T47D (cell line): Measurements from ENCODE around the gene TIAM2.
"Not testable (repeated sequence)": the region's sequence is repeated elsewhere in the genome, so short reads cannot be mapped to it uniquely, and the experiment has no call there.

Experiments used
- DNase-seq, 2 experiments: peaks; one replicate each; pipeline versions ENCODE4 v3.0.0 to v3.0.0-alpha.2; 2011 to 2012; ENCODE audit warnings: low read depth in 1 of 2, low spot score in 1 of 2
- JUND ChIP-seq: IDR thresholded peaks from 2 replicates; pipeline ENCODE4 v1.6.1; 2012; ENCODE audit warnings: low read depth
- in situ Hi-C: cut with HindIII; loops from 2 replicates; pipeline ENCODE4 v1.10.0; 2016; ENCODE audit warnings: low sequenced_read_pairs, low pct_unique_long_range_greater_than_20kb

The TIAM2 gene

DNA sequence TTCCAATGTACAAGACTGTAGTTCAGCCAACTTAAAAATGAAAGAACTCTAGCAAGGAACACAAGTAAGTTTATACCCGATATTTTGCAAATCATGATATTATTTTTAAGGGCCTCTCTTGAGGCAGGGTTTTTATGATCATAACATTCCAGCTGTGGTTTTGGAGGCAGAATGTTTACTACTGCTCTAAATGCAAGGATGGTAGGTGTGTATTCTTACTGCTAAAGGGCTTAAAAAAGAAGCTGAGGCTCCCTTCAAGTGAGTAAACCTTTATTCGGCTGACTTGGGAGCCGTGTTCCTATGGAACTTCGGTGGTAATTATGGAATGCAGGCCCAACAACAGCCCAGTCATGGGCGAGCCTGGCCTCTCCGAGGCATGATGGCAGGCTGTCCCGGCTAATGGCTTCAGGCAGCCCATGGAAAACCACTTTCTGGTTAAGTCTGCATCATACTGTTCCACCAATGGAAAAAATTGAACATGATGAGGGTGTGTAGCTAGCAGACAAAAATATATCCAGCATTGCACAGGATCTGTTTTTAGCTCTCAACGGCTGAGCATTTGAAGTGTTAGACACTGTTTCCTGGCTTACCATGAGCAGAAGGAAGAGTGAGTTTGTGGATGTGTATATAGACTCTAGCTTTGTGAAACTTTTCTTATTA is 111.5 kb downstream of the TIAM2 start:
- in situ Hi-C loops = no loop called here
- DNase-seq = no peak
- no peak for TF ChIP-seq JUND

GRCh38 chr6:155107432-155108069 is 112.4 kb downstream of the TIAM2 start:
- no peak for DNase-seq
- in situ Hi-C loops = no loop called here
- TF ChIP-seq JUND = no peak

DNA sequence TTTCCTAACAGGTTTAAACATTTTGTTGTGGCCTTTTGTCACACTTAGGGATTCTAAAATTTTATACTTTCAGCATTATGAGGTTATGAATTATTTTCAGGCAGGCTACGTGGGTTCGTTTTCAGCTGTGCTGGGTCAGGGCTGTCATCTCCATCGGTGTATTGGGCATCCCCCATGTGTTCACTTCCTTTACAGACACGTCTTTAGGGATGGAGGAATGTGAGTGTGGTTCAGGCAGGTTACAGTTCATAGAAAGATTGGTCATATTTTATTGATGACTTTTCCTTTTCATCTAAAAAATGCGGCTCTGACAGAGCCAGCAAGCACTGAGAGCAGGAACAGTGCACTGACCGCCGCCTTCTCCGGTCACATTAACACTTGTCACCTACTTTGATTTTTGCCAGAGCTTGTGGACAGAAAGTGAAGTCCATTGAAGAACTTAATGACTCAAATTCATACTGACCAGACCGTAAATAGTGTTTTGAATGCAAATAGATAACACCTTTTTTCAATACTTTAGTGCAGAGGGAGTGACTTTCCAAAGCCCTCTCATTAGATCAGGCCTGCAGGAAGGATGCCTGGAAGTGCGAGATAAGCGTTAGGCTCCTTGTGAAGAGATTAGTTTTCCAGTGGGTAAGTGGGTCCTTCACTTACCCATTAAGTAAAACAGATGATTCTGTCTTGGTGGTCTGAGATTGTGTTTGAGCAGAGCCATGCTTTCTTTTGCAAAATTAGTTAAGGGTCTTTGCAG is 113.1 kb downstream of the TIAM2 start:
- DNase-seq = no peak
- in situ Hi-C loops = no loop called here
- TF ChIP-seq JUND = no peak

GRCh38 chr6:155110721-155111120 is 115.6 kb downstream of the TIAM2 start:
- no peak for TF ChIP-seq JUND
- DNase-seq = no peak
- in situ Hi-C loops = no loop called here

DNA sequence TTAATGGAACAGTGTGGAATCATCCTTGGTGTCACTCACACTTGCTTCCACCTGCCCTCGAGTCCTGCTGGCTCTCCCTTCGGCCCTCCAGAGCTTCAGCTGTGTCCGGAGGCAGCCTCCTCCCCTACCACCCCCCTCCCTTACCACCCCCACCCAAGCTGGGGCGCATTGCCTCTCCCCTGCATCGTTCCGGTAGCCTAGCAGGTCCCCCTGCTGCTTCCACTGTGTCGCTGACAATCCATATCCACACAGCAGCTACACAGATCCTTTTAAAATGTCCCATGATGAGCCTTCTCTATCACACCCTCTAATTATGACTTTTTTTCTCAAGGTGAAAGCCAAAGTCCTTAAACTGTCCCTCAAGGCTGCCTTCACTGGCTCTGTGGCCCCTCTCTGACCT is 117.6 kb downstream of the TIAM2 start:
- no peak for TF ChIP-seq JUND
- in situ Hi-C loops = no loop called here
- no peak for DNase-seq

GRCh38 chr6:155115893-155116570 is 120.9 kb downstream of the TIAM2 start:
- no peak for DNase-seq
- in situ Hi-C loops = no loop called here
- TF ChIP-seq JUND = no peak

DNA sequence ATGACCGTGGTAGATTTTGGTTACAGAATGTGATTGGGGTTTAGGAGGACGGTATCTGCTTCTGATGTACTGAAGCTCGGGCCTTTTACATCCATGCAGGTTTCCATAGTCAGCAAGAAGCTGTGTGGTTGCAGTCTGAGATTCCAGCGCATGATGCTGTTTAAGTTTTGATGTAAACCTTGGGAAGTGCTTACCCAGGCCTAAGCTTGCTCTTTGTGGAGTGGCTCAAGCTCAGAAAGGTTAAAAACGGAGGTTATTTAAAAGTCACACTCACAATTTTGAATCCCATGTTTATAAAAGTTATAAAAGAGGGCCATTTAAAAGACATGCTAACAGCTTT is 121.4 kb downstream of the TIAM2 start:
- in situ Hi-C loops = no loop called here
- no peak for TF ChIP-seq JUND
- DNase-seq = no peak

- in situ Hi-C loops = no loop called here
Observed at GRCh38 chr6:155117256-155117655, 122.1 kb downstream of the TIAM2 start.

GRCh38 chr6:155117785-155118184 is 122.7 kb downstream of the TIAM2 start:
- no peak for TF ChIP-seq JUND
- DNase-seq = no peak
- in situ Hi-C loops = no loop called here

More at GRCh38 chr6:155117256-155117655, 122.1 kb downstream of the TIAM2 start:
- TF ChIP-seq JUND = no peak
- peak in 1 of 2 experiments; percentile 19 for DNase-seq

- DNase-seq, in situ Hi-C loops: not testable (repeated sequence)
Observed at GRCh38 chr6:155119201-155119600, 124.1 kb downstream of the TIAM2 start.

- in situ Hi-C loops = no loop called here
- DNase-seq = no peak
- no peak for TF ChIP-seq JUND
Observed at GRCh38 chr6:155120034-155120433, 124.9 kb downstream of the TIAM2 start.

GRCh38 chr6:155121294-155121693 is 126.2 kb downstream of the TIAM2 start:
- DNase-seq = no peak
- no peak for TF ChIP-seq JUND
- in situ Hi-C loops = no loop called here

GRCh38 chr6:155121699-155122098 is 126.6 kb downstream of the TIAM2 start:
- no peak for DNase-seq
- in situ Hi-C loops = no loop called here
- TF ChIP-seq JUND = no peak
